ENCODE data around the gene ADGRD2.

ADGRD2 gene

DNA sequence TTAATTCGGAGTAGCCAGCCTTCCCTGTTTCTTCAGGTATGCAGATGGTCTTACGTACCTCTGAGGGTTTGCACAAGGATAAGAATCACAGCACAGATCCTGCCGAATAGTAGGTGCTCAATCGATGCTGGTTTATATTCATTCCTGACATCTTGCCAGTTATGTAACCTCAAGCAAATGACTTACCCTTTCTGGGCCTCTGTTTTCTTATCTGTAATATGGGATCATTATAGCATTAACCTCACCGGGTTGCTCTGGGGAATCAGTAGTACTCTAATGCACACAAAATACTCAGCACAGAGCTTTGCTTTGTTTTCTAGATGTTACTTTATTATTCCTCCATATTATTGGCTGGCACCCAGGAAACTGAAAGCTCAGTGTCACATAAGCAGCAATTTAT, 64.6 kb downstream of the ADGRD2 start:
- no peak overlapping the region for H3K4me3 ChIP-seq (ENCODE audit: low read depth, low read length)
- TF ChIP-seq, protein P1, sequence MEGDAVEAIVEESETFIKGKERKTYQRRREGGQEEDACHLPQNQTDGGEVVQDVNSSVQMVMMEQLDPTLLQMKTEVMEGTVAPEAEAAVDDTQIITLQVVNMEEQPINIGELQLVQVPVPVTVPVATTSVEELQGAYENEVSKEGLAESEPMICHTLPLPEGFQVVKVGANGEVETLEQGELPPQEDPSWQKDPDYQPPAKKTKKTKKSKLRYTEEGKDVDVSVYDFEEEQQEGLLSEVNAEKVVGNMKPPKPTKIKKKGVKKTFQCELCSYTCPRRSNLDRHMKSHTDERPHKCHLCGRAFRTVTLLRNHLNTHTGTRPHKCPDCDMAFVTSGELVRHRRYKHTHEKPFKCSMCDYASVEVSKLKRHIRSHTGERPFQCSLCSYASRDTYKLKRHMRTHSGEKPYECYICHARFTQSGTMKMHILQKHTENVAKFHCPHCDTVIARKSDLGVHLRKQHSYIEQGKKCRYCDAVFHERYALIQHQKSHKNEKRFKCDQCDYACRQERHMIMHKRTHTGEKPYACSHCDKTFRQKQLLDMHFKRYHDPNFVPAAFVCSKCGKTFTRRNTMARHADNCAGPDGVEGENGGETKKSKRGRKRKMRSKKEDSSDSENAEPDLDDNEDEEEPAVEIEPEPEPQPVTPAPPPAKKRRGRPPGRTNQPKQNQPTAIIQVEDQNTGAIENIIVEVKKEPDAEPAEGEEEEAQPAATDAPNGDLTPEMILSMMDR (IDR thresholded peaks at IDR 0.05; ENCODE audit: borderline replicate concordance, insufficient read depth, low read depth, low read length), result no peak

DNA sequence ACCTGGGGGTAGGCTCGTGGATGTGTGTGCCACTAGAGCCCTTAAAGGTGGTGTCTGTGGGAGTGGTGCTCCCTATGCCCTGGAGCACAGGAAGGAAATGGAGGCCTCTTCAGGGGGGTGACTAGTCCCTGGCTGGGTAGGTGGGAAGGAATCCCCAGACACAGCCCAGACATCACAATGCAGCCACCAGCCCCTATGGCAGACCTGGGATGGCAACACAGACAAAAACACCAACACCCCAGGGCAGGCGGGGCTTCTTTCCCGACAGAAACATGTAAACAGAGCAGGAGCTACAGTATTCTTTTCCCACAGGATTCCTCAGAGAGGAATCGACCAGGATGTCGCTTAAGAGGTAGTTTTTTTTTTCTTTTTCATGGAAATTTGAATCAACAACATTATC, 67.3 kb downstream of the ADGRD2 start:
- TF ChIP-seq, protein P1 (IDR thresholded peaks at IDR 0.05; ENCODE audit: borderline replicate concordance, insufficient read depth, low read depth, low read length), result no peak
- no peak overlapping the region for H3K4me3 ChIP-seq (ENCODE audit: low read depth, low read length)

DNA sequence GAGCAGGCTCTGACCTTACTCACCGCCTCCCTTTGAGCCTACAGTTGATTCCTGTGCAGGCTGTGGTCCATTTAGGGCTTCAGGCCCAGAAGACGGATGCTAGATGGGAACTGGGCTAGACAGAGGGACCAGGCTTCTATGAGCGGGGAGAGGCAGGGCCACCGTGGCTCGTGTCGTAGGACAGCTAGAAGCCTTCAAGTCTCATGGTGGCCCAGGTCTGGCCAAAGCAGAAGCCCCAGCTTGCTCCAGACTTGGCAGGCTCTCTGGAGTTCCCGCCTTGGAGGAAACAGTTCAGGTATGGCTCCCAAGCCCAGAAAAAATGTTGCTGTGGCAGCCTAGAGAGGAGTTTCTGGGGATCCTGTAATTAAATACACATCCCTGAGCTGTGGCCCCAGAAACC, 67.9 kb downstream of the ADGRD2 start:
- TF ChIP-seq, protein P1 (IDR thresholded peaks at IDR 0.05; ENCODE audit: borderline replicate concordance, insufficient read depth, low read depth, low read length), result no peak
- H3K4me3 ChIP-seq (ENCODE audit: low read depth, low read length), result no peak overlapping the region

DNA sequence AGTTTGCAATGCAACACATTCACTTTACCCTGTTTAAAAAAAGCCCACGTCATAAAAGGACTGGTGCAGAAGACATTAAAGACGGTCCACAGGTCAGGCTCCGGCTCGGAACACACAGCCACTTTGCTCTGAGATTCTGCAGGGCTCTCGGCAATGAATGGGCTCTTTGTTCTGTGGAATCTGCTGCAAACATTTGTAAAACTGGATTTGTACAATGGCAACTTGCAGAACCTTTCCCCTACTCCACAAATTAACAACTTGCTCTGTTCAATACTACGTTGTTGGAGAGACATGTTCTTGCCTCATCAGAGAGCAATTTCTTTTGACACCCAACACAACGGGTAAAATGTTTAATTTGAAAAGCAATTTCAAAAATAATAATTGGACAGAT, 70.0 kb downstream of the ADGRD2 start:
- TF ChIP-seq, protein P1 (IDR thresholded peaks at IDR 0.05; ENCODE audit: borderline replicate concordance, insufficient read depth, low read depth, low read length), result no peak
- no peak overlapping the region for H3K4me3 ChIP-seq (ENCODE audit: low read depth, low read length)

DNA sequence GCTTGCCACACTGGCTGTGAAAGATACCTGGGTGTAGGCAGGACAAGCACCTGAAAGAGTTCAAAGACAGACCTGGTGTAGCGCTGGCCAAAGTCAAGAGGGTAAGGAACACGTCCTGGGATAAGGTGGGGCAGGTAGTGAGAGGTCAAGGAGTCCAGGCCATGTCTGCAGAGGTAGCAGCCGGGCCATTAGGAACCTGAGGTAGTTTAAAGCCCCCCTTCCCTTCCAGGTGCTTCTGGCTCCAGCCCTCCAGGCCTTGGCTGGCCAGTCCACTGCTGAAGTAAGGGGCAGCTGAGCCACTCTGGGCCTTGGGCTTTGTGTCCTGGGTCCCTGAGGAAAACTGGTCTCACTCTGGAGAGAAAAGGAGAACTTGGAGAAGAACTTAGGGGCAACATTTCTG, 70.9 kb downstream of the ADGRD2 start:
- TF ChIP-seq, protein P1 (IDR thresholded peaks at IDR 0.05; ENCODE audit: borderline replicate concordance, insufficient read depth, low read depth, low read length), result no peak
- no peak overlapping the region for H3K4me3 ChIP-seq (ENCODE audit: low read depth, low read length)

DNA sequence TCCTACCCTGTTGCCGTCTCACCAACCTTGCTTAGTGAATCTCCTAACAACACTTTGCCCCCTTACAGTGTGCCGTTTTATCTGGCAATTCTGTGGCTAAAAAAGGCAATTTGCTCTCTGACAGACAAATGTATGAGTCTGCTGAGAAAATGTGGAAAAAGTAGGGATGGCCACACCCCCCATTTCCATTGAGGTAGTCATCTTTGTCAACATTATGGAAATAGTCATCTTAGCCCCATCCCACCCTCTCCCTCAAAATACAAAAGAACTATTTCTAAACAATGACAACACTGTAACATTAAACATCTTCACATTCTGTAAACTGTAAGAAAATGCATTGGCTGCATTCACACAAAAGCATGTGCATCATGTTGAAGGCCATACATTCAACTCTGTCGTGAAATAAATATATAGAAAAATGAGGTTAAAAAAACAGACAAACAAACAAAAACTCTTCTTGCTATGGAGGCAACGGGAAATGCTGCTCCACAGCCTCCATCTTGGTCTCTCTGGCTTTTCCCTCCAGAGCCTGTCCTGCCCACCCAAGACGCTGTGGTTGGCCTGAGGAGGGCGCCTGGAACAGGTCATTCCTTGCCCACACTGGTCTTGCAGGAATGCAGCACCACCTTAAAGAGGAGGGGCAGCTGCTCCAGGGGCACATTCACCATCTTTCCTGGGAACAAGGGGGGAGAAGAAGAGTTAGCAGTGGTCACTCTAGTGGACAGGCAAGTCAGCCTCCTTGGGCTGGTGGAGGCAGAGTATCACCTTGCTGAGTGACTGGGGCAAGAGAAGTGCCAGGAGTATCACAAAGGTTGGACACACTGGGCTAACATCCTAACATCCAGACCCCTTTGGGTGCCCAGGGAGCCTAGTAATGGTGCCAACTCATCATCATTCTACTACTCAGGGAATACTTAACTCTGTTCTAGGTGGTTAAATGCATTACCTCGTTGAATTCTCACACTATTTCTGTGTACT, 72.2 kb downstream of the ADGRD2 start:
- H3K4me3 ChIP-seq (ENCODE audit: low read depth, low read length), result no peak overlapping the region
- TF ChIP-seq, protein P1 (IDR thresholded peaks at IDR 0.05; ENCODE audit: borderline replicate concordance, insufficient read depth, low read depth, low read length), result no peak

DNA sequence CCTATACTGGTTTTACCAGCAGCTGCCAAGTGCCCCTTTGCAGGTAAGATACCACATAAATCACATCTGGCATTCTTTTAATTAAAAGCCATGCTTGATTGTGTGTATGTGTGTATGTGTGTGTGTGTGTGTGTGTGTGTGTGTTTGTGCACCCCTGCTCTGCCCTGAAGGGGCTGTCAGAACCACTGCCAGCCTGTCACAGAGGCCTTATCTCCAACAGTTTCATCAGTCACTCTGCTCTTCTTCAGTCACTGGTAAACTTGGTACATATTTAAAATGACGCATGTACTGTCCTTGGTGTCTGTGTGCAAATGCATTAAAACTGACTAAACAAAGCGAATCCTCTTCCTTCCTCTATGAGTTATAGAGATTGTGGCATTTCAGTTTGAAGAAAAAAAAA, 75.9 kb downstream of the ADGRD2 start:
- H3K4me3 ChIP-seq (ENCODE audit: low read depth, low read length), result no peak overlapping the region
- TF ChIP-seq, protein P1 (IDR thresholded peaks at IDR 0.05; ENCODE audit: borderline replicate concordance, insufficient read depth, low read depth, low read length), result no peak

All from GM12875 (cell line).